Upper lobe of left lung (tissue), 4 donors: ENCODE results near the gene C1orf146.
"Not testable (repeated sequence)": the region's sequence is repeated elsewhere in the genome, so short reads cannot be mapped to it uniquely, and the experiment has no call there.

ENCODE experiments used
- POLR2AphosphoS5 ChIP-seq, 2 donors: sonication (generic); formaldehyde crosslinking; IDR thresholded peaks; one replicate each; pipeline ENCODE4 v1.5.1; 2017; ENCODE audit warnings: antibody characterized with exemption in 2 of 2
- TF ChIP-seq, protein P1 (sequence below), 6 experiments: fragments of 450-650 bp in 4 of 6; fragments of 200-600 bp in 2 of 6; sonication (generic) in 2 of 6; IDR thresholded peaks; one replicate each; pipeline ENCODE4 v1.5.1; 2016 to 2019; ENCODE audit warnings: antibody characterized with exemption in 6 of 6

- TF ChIP-seq, protein P1, sequence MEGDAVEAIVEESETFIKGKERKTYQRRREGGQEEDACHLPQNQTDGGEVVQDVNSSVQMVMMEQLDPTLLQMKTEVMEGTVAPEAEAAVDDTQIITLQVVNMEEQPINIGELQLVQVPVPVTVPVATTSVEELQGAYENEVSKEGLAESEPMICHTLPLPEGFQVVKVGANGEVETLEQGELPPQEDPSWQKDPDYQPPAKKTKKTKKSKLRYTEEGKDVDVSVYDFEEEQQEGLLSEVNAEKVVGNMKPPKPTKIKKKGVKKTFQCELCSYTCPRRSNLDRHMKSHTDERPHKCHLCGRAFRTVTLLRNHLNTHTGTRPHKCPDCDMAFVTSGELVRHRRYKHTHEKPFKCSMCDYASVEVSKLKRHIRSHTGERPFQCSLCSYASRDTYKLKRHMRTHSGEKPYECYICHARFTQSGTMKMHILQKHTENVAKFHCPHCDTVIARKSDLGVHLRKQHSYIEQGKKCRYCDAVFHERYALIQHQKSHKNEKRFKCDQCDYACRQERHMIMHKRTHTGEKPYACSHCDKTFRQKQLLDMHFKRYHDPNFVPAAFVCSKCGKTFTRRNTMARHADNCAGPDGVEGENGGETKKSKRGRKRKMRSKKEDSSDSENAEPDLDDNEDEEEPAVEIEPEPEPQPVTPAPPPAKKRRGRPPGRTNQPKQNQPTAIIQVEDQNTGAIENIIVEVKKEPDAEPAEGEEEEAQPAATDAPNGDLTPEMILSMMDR (IDR thresholded peaks at IDR 0.05): not testable (repeated sequence)
- not testable (repeated sequence) for TF ChIP-seq POLR2AphosphoS5 (IDR thresholded peaks at IDR 0.05)
These were observed 37.0 kb downstream of the C1orf146 start for GRCh38 chr1:92254714-92255113.
